Ectodermal cell (in vitro differentiated cells): ENCODE data around the gene MPP2.
A peak's percentile ranks its signal among the peaks of the same experiment; 100 is the strongest.
"Not testable (repeated sequence)": the region's sequence is repeated elsewhere in the genome, so short reads cannot be mapped to it uniquely, and the experiment has no call there.

Experiments used
- H3K27ac ChIP-seq: 2 replicates; pipeline ENCODE4 v1.7.0; 2013; ENCODE audit warnings: mild to moderate bottlenecking, low read depth, low read length; ENCODE audit not compliant: insufficient read depth, poor library complexity, severe bottlenecking
- H3K27me3 ChIP-seq: 2 replicates; pipeline ENCODE4 v1.7.0; 2013; ENCODE audit warnings: mild to moderate bottlenecking, low read length; ENCODE audit not compliant: insufficient read depth, control insufficient read depth, poor library complexity, severe bottlenecking
- H3K36me3 ChIP-seq: one replicate; pipeline ENCODE4 v1.7.0; 2013; ENCODE audit warnings: low read length; ENCODE audit not compliant: control insufficient read depth, insufficient read depth
- H3K4me1 ChIP-seq: one replicate; pipeline ENCODE4 v1.7.0; 2013; ENCODE audit warnings: low read length; ENCODE audit not compliant: control insufficient read depth, insufficient read depth
- H3K4me3 ChIP-seq: 2 replicates; pipeline ENCODE4 v1.7.0; 2013; ENCODE audit warnings: low read depth, low read length, control low read depth; ENCODE audit not compliant: insufficient read depth
- H3K9me3 ChIP-seq: 2 replicates; pipeline ENCODE4 v1.7.0; 2013; ENCODE audit warnings: mild to moderate bottlenecking, low read length, moderate library complexity; ENCODE audit not compliant: control insufficient read depth
- WGBS, 2 experiments: methylation state at CpG; one replicate each; pipeline ENCODE4 v1.1.7; 2013; ENCODE audit warnings: missing lambda C conversion rate in 2 of 2; 5-methylcytosine and 5-hydroxymethylcytosine counted together

MPP2 gene

GRCh38 chr17:43905985-43906852, 1.1 kb downstream of the MPP2 start:
- Histone ChIP-seq H3K4me1 (peaks cover 41% of the 10 kb centered on the region), H3K36me3 (no peaks in the 10 kb centered on the region), H3K9me3 (no peaks in the 10 kb centered on the region), H3K27me3 (peaks cover 4% of the 10 kb centered on the region), H3K27ac (peak overlapping the region; percentile 83), H3K4me3 (peak overlapping the region; percentile 80)
- 0 to 1% methylated on average over 37 of the region's 37 CpGs for WGBS, 2 experiments

- no peaks in the 10 kb centered on the region for H3K9me3 ChIP-seq
- H3K4me1 ChIP-seq, result peaks cover 47% of the 10 kb centered on the region
- H3K36me3 ChIP-seq, result no peaks in the 10 kb centered on the region
- peak overlapping the region; percentile 80 for H3K4me3 ChIP-seq
- peak overlapping the region; percentile 83 for H3K27ac ChIP-seq
- H3K27me3 ChIP-seq, result peaks cover 4% of the 10 kb centered on the region
- 3 to 4% methylated on average over 3 of the region's 3 CpGs for WGBS, 2 experiments
Observed at GRCh38 chr17:43905400-43905984, 1.8 kb downstream of the MPP2 start.

- Histone ChIP-seq H3K4me3 (no peak overlapping the region), H3K27ac (peak overlapping the region; percentile 59), H3K4me1 (peaks cover 49% of the 10 kb centered on the region), H3K36me3 (no peaks in the 10 kb centered on the region), H3K9me3 (no peaks in the 10 kb centered on the region), H3K27me3 (no peaks in the 10 kb centered on the region)
- WGBS, 2 experiments, result 43 to 56% methylated on average over 7 of the region's 7 CpGs
Observed at GRCh38 chr17:43901861-43902589, 5.3 kb downstream of the MPP2 start.

- no peaks in the 10 kb centered on the region for H3K9me3 ChIP-seq
- no peaks in the 10 kb centered on the region for H3K27me3 ChIP-seq
- peak overlapping the region; percentile 23 for H3K27ac ChIP-seq
- 19 to 21% methylated on average over 13 of the region's 13 CpGs for WGBS, 2 experiments
- no peaks in the 10 kb centered on the region for H3K36me3 ChIP-seq
- peak overlapping the region; percentile 46 for H3K4me3 ChIP-seq
- peaks cover 46% of the 10 kb centered on the region for H3K4me1 ChIP-seq
Observed at GRCh38 chr17:43900858-43901754, 6.2 kb downstream of the MPP2 start.

GRCh38 chr17:43900183-43900857, 7.0 kb downstream of the MPP2 start:
- Histone ChIP-seq H3K9me3 (no peaks in the 10 kb centered on the region), H3K27me3 (no peaks in the 10 kb centered on the region), H3K4me3 (peak overlapping the region; percentile 46), H3K36me3 (no peaks in the 10 kb centered on the region), H3K4me1 (peaks cover 38% of the 10 kb centered on the region), H3K27ac (peak overlapping the region; percentile 23)
- WGBS, 2 experiments, result 4% methylated on average over 31 of the region's 31 CpGs

GRCh38 chr17:43898446-43898845, 8.9 kb downstream of the MPP2 start:
- H3K4me1 ChIP-seq, result peaks cover 28% of the 10 kb centered on the region
- no peaks in the 10 kb centered on the region for H3K36me3 ChIP-seq
- no peak overlapping the region for H3K27ac ChIP-seq
- H3K27me3 ChIP-seq, result no peaks in the 10 kb centered on the region
- H3K9me3 ChIP-seq, result no peaks in the 10 kb centered on the region
- WGBS, 2 experiments, result 59 to 64% methylated on average over 1 of the region's 1 CpG
- no peak overlapping the region for H3K4me3 ChIP-seq

GRCh38 chr17:43897831-43898230, 9.5 kb downstream of the MPP2 start:
- no peaks in the 10 kb centered on the region for H3K36me3 ChIP-seq
- no peaks in the 10 kb centered on the region for H3K27me3 ChIP-seq
- H3K9me3 ChIP-seq, result no peaks in the 10 kb centered on the region
- WGBS, 2 experiments, result 94 to 96% methylated on average over 3 of the region's 3 CpGs
- H3K4me3 ChIP-seq, result no peak overlapping the region
- H3K27ac ChIP-seq, result no peak overlapping the region
- peaks cover 30% of the 10 kb centered on the region for H3K4me1 ChIP-seq

- H3K36me3 ChIP-seq, H3K4me1 ChIP-seq, H3K9me3 ChIP-seq, H3K4me3 ChIP-seq, H3K27me3 ChIP-seq, H3K27ac ChIP-seq: not testable (repeated sequence)
- 91 to 99% methylated on average over 4 of the region's 4 CpGs for WGBS, 2 experiments
Observed at GRCh38 chr17:43894494-43894893, 12.8 kb downstream of the MPP2 start.

- H3K4me3 ChIP-seq, result no peak overlapping the region
- H3K27me3 ChIP-seq, result no peaks in the 10 kb centered on the region
- 26 to 28% methylated on average over 4 of the region's 4 CpGs for WGBS, 2 experiments
- H3K4me1 ChIP-seq, result peaks cover 4% of the 10 kb centered on the region
- H3K9me3 ChIP-seq, result no peaks in the 10 kb centered on the region
- no peak overlapping the region for H3K27ac ChIP-seq
- H3K36me3 ChIP-seq, result no peaks in the 10 kb centered on the region
Observed at GRCh38 chr17:43892647-43892952, 14.7 kb downstream of the MPP2 start.
